ENCODE measurements around the gene TAF5L. TPM values are rescaled to one million over a fixed set of nuclear protein-coding genes. Genes with fewer than 3 reads are reported as not detected.

TAF5L gene
- total RNA-seq, 2 experiments from 2014 or later: 30.3 to 32.9 TPM

GRCh38 chr1:229641306-229641705, 15.4 kb upstream of the TAF5L start:
- Histone ChIP-seq H3K79me2 (ENCODE audit: insufficient read depth, low read depth, low read length) (peaks cover 58% of the 10 kb centered on the region), H3K9me3 (ENCODE audit: low read length) (no peaks in the 10 kb centered on the region), H2AFZ (ENCODE audit: low read length) (no peak overlapping the region), H3K4me2 (ENCODE audit: low read length) (no peak overlapping the region), H3K36me3 (ENCODE audit: insufficient read depth, low read length) (peaks cover 97% of the 10 kb centered on the region), H3K9me2 (ENCODE audit: insufficient read depth, low read length) (no peaks in the 10 kb centered on the region), H4K20me1 (ENCODE audit: insufficient read depth, low read length) (peaks cover 12% of the 10 kb centered on the region; the same call in 1 of the 2 replicates), H3K27ac (ENCODE audit: low read depth, low read length, poor library complexity, severe bottlenecking) (no peak overlapping the region), H3K4me1 (ENCODE audit: insufficient read depth, low read length, poor library complexity, severe bottlenecking) (peaks cover 22% of the 10 kb centered on the region), H3K4me3 (ENCODE audit: low read depth, low read length, poor library complexity, severe bottlenecking) (no peak overlapping the region)
- TF ChIP-seq EZH2phosphoT487 (IDR thresholded peaks at IDR 0.05; ENCODE audit: borderline replicate concordance, low read depth, low read length) (no peak), CTCF (conservative IDR thresholded peaks at IDR 0.05; ENCODE audit: low read length) (no peak)
- intact Hi-C loops (cut with micrococcal nuclease; ENCODE audit: unreplicated experiment): no loop called here
- POLR2A ChIA-PET: no interaction called here
- DNase-seq (ENCODE audit: low spot score): no peak
- CTCF ChIA-PET (ENCODE audit: unreplicated experiment): no interaction called here
- BruUV-seq (replicated peaks): no TSS peak

- TF ChIP-seq CTCF (conservative IDR thresholded peaks at IDR 0.05; ENCODE audit: low read length): no peak
- H3K36me3 ChIP-seq (ENCODE audit: insufficient read depth, low read length): peaks cover 97% of the 10 kb centered on the region
- peaks cover 10% of the 10 kb centered on the region; the same call in 1 of the 2 replicates for H4K20me1 ChIP-seq (ENCODE audit: insufficient read depth, low read length)
- ChIA-PET CTCF (ENCODE audit: unreplicated experiment) (no interaction called here), POLR2A (no interaction called here)
- H2AFZ ChIP-seq (ENCODE audit: low read length): no peak overlapping the region
- no peak overlapping the region for H3K27ac ChIP-seq (ENCODE audit: low read depth, low read length, poor library complexity, severe bottlenecking)
- no peaks in the 10 kb centered on the region for H3K9me2 ChIP-seq (ENCODE audit: insufficient read depth, low read length)
- no peak overlapping the region for H3K4me3 ChIP-seq (ENCODE audit: low read depth, low read length, poor library complexity, severe bottlenecking)
- no peaks in the 10 kb centered on the region for H3K9me3 ChIP-seq (ENCODE audit: low read length)
- BruUV-seq (replicated peaks): no TSS peak
- H3K79me2 ChIP-seq (ENCODE audit: insufficient read depth, low read depth, low read length): peaks cover 58% of the 10 kb centered on the region
- intact Hi-C loops (cut with micrococcal nuclease; ENCODE audit: unreplicated experiment): no loop called here
- peaks cover 22% of the 10 kb centered on the region for H3K4me1 ChIP-seq (ENCODE audit: insufficient read depth, low read length, poor library complexity, severe bottlenecking)
- no peak for DNase-seq (ENCODE audit: low spot score)
- no peak overlapping the region for H3K4me2 ChIP-seq (ENCODE audit: low read length)
Measured at GRCh38 chr1:229640455-229640854, 14.5 kb upstream of the TAF5L start.

- no TSS peak for BruUV-seq (replicated peaks)
- POLR2A ChIA-PET: interaction anchor here (0.6 kb wide), 1 partner anchor 1934 kb away, joined by 4 read pairs; no protein-coding TSS in a partner anchor
Measured at GRCh38 chr1:229637746-229638145, 11.8 kb upstream of the TAF5L start.

More at GRCh38 chr1:229637746-229638145, 11.8 kb upstream of the TAF5L start:
- no peaks in the 10 kb centered on the region for H3K9me2 ChIP-seq (ENCODE audit: insufficient read depth, low read length)
- H3K27ac ChIP-seq (ENCODE audit: low read depth, low read length, poor library complexity, severe bottlenecking): no peak overlapping the region
- H2AFZ ChIP-seq (ENCODE audit: low read length): no peak overlapping the region
- peaks cover under 1% of the 10 kb centered on the region for H3K4me1 ChIP-seq (ENCODE audit: insufficient read depth, low read length, poor library complexity, severe bottlenecking)
- no peak overlapping the region for H3K4me2 ChIP-seq (ENCODE audit: low read length)
- intact Hi-C loops (cut with micrococcal nuclease; ENCODE audit: unreplicated experiment): no loop called here
- H3K9me3 ChIP-seq (ENCODE audit: low read length): no peaks in the 10 kb centered on the region
- H4K20me1 ChIP-seq (ENCODE audit: insufficient read depth, low read length): no peaks in the 10 kb centered on the region; the same call in 1 of the 2 replicates
- TF ChIP-seq EZH2phosphoT487 (IDR thresholded peaks at IDR 0.05; ENCODE audit: borderline replicate concordance, low read depth, low read length): no peak
- no peak for TF ChIP-seq CTCF (conservative IDR thresholded peaks at IDR 0.05; ENCODE audit: low read length)
- H3K79me2 ChIP-seq (ENCODE audit: insufficient read depth, low read depth, low read length): peaks cover 58% of the 10 kb centered on the region
- CTCF ChIA-PET (ENCODE audit: unreplicated experiment): interaction anchor here (0.7 kb wide), 1 partner anchor 519 kb away, joined by 3 read pairs; no protein-coding TSS in a partner anchor
- H3K36me3 ChIP-seq (ENCODE audit: insufficient read depth, low read length): peaks cover 97% of the 10 kb centered on the region
- H3K4me3 ChIP-seq (ENCODE audit: low read depth, low read length, poor library complexity, severe bottlenecking): no peak overlapping the region
- no peak for DNase-seq (ENCODE audit: low spot score)
